GM23338 (cell line): Measurements from ENCODE around the gene LRR1. TPM values are rescaled to one million over a fixed set of nuclear protein-coding genes. Genes with fewer than 3 reads are reported as not detected.
A peak's percentile ranks its signal among the peaks of the same experiment; 100 is the strongest.

Source experiments
- ATAC-seq: fragments of 200-7000 bp; cut with Tn5 transposase; 3 replicates; pipeline ENCODE4 v1.9.1; 2020
- DNase-seq: peaks from one replicate; pipeline ENCODE4 v3.0.0-alpha.2; 2015; ENCODE audit warnings: low spot score
- H2AFZ ChIP-seq: fragments of 200-600 bp; sonication (generic); 2 replicates; pipeline ENCODE4 v1.8.0; 2016; ENCODE audit warnings: antibody characterized with exemption, mild to moderate bottlenecking, moderate library complexity
- H3F3A ChIP-seq: fragments of 200-600 bp; sonication (generic); replicated peaks from 2 replicates; pipeline ENCODE4 v1.8.0; 2017; ENCODE audit warnings: antibody characterized with exemption, mixed run types, low read depth
- H3K27ac ChIP-seq: fragments of 200-600 bp; sonication (generic); 2 replicates; pipeline ENCODE4 v1.6.1; 2016; ENCODE audit warnings: low read depth
- H3K27me3 ChIP-seq: fragments of 200-600 bp; sonication (generic); 2 replicates; pipeline ENCODE4 v1.8.0; 2016; ENCODE audit warnings: mild to moderate bottlenecking, mixed run types, moderate library complexity; ENCODE audit not compliant: insufficient read depth
- H3K36me3 ChIP-seq: fragments of 200-600 bp; sonication (generic); 2 replicates; pipeline ENCODE4 v1.8.0; 2016; ENCODE audit warnings: mild to moderate bottlenecking; ENCODE audit not compliant: insufficient read depth
- H3K4me1 ChIP-seq: fragments of 200-600 bp; sonication (generic); 2 replicates; pipeline ENCODE4 v1.8.0; 2016; ENCODE audit warnings: mild to moderate bottlenecking, moderate library complexity; ENCODE audit not compliant: insufficient read depth
- H3K4me2 ChIP-seq: fragments of 200-600 bp; sonication (generic); 2 replicates; pipeline ENCODE4 v1.7.1; 2017; ENCODE audit warnings: mixed run types
- H3K4me3 ChIP-seq: fragments of 200-600 bp; sonication (generic); 2 replicates; pipeline ENCODE4 v1.6.1; 2016; ENCODE audit warnings: mixed run types
- H3K79me2 ChIP-seq: fragments of 200-600 bp; sonication (generic); replicated peaks from 2 replicates; pipeline ENCODE4 v1.8.0; 2017; ENCODE audit warnings: mild to moderate bottlenecking; ENCODE audit not compliant: insufficient read depth
- H3K9me2 ChIP-seq: fragments of 200-600 bp; sonication (generic); 2 replicates; pipeline ENCODE4 v1.8.0; 2017; ENCODE audit not compliant: insufficient read depth
- H4K20me1 ChIP-seq: fragments of 200-600 bp; sonication (generic); replicated peaks from 2 replicates; pipeline ENCODE4 v1.8.0; 2017; ENCODE audit warnings: mild to moderate bottlenecking; ENCODE audit not compliant: insufficient read depth
- H3K27ac Mint-ChIP-seq: 2 replicates; pipeline ENCODE4 v1.8.0; 2020; ENCODE audit warnings: inconsistent platforms, mild to moderate bottlenecking, moderate library complexity, mixed read lengths
- H3K27me3 Mint-ChIP-seq: 3 replicates; pipeline ENCODE4 v1.8.0; 2022; ENCODE audit warnings: low read depth, mild to moderate bottlenecking, moderate library complexity, mixed read lengths, inconsistent platforms; ENCODE audit not compliant: insufficient read depth, poor library complexity
- H3K36me3 Mint-ChIP-seq: 3 replicates; pipeline ENCODE4 v1.8.0; 2021; ENCODE audit warnings: low read depth, mild to moderate bottlenecking, inconsistent platforms, moderate library complexity, mixed read lengths
- H3K4me1 Mint-ChIP-seq: 3 replicates; pipeline ENCODE4 v1.8.0; 2020; ENCODE audit warnings: mild to moderate bottlenecking, inconsistent platforms, mixed read lengths
- H3K4me3 Mint-ChIP-seq: 3 replicates; pipeline ENCODE4 v1.8.0; 2021; ENCODE audit warnings: moderate library complexity, mild to moderate bottlenecking, inconsistent platforms, mixed read lengths
- H3K9me3 Mint-ChIP-seq: 3 replicates; pipeline ENCODE4 v1.8.0; 2020; ENCODE audit warnings: moderate library complexity, mild to moderate bottlenecking, inconsistent platforms, mixed read lengths
- CREB1 ChIP-seq: fragments of 250-450 bp; sonication (Bioruptor Pico); IDR thresholded peaks from 2 replicates; pipeline ENCODE4 v1.5.0; 2020; ENCODE audit warnings: low read depth, mild to moderate bottlenecking, moderate library complexity
- EZH2 ChIP-seq: fragments of 200-600 bp; sonication (generic); IDR thresholded peaks from one replicate; pipeline ENCODE4 v1.8.0; 2017; ENCODE audit warnings: antibody characterized with exemption, mild to moderate bottlenecking, low read depth; ENCODE audit not compliant: unreplicated experiment
- EZH2phosphoT487 ChIP-seq: fragments of 200-600 bp; sonication (generic); IDR thresholded peaks from one replicate; pipeline ENCODE4 v1.8.1; 2018; ENCODE audit warnings: antibody characterized with exemption; ENCODE audit not compliant: unreplicated experiment
- JUNB ChIP-seq: IDR thresholded peaks from one replicate; pipeline ENCODE4 v1.6.1; 2016; ENCODE audit warnings: antibody characterized with exemption; ENCODE audit not compliant: unreplicated experiment
- NANOG ChIP-seq: IDR thresholded peaks from 2 replicates; pipeline ENCODE4 v1.6.1; 2016; ENCODE audit warnings: antibody characterized with exemption, borderline replicate concordance
- POLR2AphosphoS5 ChIP-seq: IDR thresholded peaks from 2 replicates; pipeline ENCODE4 v1.6.1; 2016; ENCODE audit warnings: antibody characterized with exemption, low read depth
- ZNF114 ChIP-seq: fragments of 250-450 bp; sonication (Bioruptor Pico); IDR thresholded peaks from 2 replicates; pipeline ENCODE4 v1.5.0; 2020; ENCODE audit warnings: mild to moderate bottlenecking, moderate library complexity
- ZNF331 ChIP-seq: fragments of 250-450 bp; sonication (Bioruptor Pico); IDR thresholded peaks from 2 replicates; pipeline ENCODE4 v1.5.0; 2020; ENCODE audit warnings: low read depth, mild to moderate bottlenecking, moderate library complexity
- polyA plus RNA-seq: library from polyadenylated mRNA; unstranded; fragments of >200 nt; fragmentation: Nextera tagmentation; extraction: Ambion mirVana; gene quantifications from 2 replicates; pipeline ENCODE4 v1.2.1, GENCODE V29; 2016
- total RNA-seq: library from RNA; depleted of rRNA; stranded (reverse); fragments of >200 nt; shearing (Covaris generic); gene quantifications from 2 replicates; pipeline ENCODE4 v1.2.3, GENCODE V29; 2014
- TF ChIP-seq, protein P1 (sequence below): IDR thresholded peaks from one replicate; pipeline ENCODE4 v1.6.1; 2018; ENCODE audit warnings: antibody characterized with exemption; ENCODE audit not compliant: unreplicated experiment
- TF ChIP-seq, protein P2 (sequence below), 2 experiments: fragments of 200-600 bp in 1 of 2; sonication (generic) in 1 of 2; conservative IDR thresholded peaks; 2 replicates each; pipeline versions ENCODE4 v1.5.1 to v1.6.1; 2016 to 2017; ENCODE audit warnings: antibody characterized with exemption in 2 of 2, low read depth in 2 of 2, mild to moderate bottlenecking in 2 of 2, moderate library complexity in 1 of 2
- TF ChIP-seq, protein P3 (sequence below): fragments of 250-450 bp; sonication (Bioruptor Pico); IDR thresholded peaks from 2 replicates; pipeline ENCODE4 v1.5.0; 2020; ENCODE audit warnings: mild to moderate bottlenecking, moderate library complexity

LRR1 gene
- total and polyA plus RNA-seq, 2 experiments from 2014 or later: 31.8 to 41.9 TPM

DNA sequence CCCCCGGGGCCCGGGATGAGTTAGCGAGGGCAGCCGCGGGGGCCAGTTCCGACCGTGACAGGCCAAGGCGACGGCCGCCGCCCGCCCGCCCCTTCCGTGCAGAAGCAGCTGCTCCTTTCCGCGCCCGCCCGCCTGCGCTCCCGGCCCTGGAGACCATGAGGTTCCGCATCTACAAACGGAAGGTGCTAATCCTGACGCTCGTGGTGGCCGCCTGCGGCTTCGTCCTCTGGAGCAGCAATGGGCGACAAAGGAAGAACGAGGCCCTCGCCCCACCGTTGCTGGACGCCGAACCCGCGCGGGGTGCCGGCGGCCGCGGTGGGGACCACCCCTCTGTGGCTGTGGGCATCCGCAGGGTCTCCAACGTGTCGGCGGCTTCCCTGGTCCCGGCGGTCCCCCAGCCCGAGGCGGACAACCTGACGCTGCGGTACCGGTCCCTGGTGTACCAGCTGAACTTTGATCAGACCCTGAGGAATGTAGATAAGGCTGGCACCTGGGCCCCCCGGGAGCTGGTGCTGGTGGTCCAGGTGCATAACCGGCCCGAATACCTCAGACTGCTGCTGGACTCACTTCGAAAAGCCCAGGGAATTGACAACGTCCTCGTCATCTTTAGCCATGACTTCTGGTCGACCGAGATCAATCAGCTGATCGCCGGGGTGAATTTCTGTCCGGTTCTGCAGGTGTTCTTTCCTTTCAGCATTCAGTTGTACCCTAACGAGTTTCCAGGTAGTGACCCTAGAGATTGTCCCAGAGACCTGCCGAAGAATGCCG is 22.6 kb downstream of the LRR1 start:
- Histone ChIP-seq H3K79me2 (peaks cover 54% of the 10 kb centered on the region), H3K27me3 (no peaks in the 10 kb centered on the region), H3K4me2 (peak overlapping the region; percentile 92), H3K27ac (no peak overlapping the region), H3K9me2 (no peaks in the 10 kb centered on the region), H4K20me1 (peaks cover 29% of the 10 kb centered on the region), H3F3A (peaks cover 16% of the 10 kb centered on the region), H2AFZ (peak overlapping the region; percentile 38; the same call in 1 of the 2 replicates), H3K4me3 (peak overlapping the region; percentile 94), H3K36me3 (peaks cover 20% of the 10 kb centered on the region; the same call in 1 of the 2 replicates), H3K4me1 (peaks cover 11% of the 10 kb centered on the region)
- peaks cover 18% of the 10 kb centered on the region for H3K4me1 Mint-ChIP-seq
- TF ChIP-seq, protein P1, sequence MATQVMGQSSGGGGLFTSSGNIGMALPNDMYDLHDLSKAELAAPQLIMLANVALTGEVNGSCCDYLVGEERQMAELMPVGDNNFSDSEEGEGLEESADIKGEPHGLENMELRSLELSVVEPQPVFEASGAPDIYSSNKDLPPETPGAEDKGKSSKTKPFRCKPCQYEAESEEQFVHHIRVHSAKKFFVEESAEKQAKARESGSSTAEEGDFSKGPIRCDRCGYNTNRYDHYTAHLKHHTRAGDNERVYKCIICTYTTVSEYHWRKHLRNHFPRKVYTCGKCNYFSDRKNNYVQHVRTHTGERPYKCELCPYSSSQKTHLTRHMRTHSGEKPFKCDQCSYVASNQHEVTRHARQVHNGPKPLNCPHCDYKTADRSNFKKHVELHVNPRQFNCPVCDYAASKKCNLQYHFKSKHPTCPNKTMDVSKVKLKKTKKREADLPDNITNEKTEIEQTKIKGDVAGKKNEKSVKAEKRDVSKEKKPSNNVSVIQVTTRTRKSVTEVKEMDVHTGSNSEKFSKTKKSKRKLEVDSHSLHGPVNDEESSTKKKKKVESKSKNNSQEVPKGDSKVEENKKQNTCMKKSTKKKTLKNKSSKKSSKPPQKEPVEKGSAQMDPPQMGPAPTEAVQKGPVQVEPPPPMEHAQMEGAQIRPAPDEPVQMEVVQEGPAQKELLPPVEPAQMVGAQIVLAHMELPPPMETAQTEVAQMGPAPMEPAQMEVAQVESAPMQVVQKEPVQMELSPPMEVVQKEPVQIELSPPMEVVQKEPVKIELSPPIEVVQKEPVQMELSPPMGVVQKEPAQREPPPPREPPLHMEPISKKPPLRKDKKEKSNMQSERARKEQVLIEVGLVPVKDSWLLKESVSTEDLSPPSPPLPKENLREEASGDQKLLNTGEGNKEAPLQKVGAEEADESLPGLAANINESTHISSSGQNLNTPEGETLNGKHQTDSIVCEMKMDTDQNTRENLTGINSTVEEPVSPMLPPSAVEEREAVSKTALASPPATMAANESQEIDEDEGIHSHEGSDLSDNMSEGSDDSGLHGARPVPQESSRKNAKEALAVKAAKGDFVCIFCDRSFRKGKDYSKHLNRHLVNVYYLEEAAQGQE: no peak
- TF ChIP-seq CREB1 (CRISPR knock-in tag) (no peak), POLR2AphosphoS5 (no peak), JUNB (no peak), NANOG (no peak), EZH2phosphoT487 (no peak), EZH2 (no peak), ZNF114 (CRISPR knock-in tag) (no peak), ZNF331 (CRISPR knock-in tag) (no peak)
- TF ChIP-seq, protein P2, sequence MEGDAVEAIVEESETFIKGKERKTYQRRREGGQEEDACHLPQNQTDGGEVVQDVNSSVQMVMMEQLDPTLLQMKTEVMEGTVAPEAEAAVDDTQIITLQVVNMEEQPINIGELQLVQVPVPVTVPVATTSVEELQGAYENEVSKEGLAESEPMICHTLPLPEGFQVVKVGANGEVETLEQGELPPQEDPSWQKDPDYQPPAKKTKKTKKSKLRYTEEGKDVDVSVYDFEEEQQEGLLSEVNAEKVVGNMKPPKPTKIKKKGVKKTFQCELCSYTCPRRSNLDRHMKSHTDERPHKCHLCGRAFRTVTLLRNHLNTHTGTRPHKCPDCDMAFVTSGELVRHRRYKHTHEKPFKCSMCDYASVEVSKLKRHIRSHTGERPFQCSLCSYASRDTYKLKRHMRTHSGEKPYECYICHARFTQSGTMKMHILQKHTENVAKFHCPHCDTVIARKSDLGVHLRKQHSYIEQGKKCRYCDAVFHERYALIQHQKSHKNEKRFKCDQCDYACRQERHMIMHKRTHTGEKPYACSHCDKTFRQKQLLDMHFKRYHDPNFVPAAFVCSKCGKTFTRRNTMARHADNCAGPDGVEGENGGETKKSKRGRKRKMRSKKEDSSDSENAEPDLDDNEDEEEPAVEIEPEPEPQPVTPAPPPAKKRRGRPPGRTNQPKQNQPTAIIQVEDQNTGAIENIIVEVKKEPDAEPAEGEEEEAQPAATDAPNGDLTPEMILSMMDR (conservative IDR thresholded peaks at IDR 0.05; ENCODE audit: low read depth in 2 of 2): no peak
- TF ChIP-seq, protein P3, sequence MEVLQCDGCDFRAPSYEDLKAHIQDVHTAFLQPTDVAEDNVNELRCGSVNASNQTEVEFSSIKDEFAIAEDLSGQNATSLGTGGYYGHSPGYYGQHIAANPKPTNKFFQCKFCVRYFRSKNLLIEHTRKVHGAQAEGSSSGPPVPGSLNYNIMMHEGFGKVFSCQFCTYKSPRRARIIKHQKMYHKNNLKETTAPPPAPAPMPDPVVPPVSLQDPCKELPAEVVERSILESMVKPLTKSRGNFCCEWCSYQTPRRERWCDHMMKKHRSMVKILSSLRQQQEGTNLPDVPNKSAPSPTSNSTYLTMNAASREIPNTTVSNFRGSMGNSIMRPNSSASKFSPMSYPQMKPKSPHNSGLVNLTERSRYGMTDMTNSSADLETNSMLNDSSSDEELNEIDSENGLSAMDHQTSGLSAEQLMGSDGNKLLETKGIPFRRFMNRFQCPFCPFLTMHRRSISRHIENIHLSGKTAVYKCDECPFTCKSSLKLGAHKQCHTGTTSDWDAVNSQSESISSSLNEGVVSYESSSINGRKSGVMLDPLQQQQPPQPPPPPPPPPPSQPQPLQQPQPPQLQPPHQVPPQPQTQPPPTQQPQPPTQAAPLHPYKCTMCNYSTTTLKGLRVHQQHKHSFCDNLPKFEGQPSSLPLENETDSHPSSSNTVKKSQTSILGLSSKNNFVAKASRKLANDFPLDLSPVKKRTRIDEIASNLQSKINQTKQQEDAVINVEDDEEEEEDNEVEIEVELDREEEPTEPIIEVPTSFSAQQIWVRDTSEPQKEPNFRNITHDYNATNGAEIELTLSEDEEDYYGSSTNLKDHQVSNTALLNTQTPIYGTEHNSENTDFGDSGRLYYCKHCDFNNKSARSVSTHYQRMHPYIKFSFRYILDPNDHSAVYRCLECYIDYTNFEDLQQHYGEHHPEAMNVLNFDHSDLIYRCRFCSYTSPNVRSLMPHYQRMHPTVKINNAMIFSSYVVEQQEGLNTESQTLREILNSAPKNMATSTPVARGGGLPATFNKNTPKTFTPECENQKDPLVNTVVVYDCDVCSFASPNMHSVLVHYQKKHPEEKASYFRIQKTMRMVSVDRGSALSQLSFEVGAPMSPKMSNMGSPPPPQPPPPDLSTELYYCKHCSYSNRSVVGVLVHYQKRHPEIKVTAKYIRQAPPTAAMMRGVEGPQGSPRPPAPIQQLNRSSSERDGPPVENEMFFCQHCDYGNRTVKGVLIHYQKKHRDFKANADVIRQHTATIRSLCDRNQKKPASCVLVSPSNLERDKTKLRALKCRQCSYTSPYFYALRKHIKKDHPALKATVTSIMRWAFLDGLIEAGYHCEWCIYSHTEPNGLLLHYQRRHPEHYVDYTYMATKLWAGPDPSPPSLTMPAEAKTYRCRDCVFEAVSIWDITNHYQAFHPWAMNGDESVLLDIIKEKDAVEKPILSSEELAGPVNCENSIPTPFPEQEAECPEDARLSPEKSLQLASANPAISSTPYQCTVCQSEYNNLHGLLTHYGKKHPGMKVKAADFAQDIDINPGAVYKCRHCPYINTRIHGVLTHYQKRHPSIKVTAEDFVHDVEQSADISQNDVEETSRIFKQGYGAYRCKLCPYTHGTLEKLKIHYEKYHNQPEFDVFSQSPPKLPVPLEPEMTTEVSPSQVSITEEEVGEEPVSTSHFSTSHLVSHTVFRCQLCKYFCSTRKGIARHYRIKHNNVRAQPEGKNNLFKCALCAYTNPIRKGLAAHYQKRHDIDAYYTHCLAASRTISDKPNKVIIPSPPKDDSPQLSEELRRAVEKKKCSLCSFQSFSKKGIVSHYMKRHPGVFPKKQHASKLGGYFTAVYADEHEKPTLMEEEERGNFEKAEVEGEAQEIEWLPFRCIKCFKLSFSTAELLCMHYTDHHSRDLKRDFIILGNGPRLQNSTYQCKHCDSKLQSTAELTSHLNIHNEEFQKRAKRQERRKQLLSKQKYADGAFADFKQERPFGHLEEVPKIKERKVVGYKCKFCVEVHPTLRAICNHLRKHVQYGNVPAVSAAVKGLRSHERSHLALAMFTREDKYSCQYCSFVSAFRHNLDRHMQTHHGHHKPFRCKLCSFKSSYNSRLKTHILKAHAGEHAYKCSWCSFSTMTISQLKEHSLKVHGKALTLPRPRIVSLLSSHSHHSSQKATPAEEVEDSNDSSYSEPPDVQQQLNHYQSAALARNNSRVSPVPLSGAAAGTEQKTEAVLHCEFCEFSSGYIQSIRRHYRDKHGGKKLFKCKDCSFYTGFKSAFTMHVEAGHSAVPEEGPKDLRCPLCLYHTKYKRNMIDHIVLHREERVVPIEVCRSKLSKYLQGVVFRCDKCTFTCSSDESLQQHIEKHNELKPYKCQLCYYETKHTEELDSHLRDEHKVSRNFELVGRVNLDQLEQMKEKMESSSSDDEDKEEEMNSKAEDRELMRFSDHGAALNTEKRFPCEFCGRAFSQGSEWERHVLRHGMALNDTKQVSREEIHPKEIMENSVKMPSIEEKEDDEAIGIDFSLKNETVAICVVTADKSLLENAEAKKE (CRISPR knock-in tag): no peak
- ATAC-seq: peak; percentile 53
- H3K36me3 Mint-ChIP-seq: peaks cover 50% of the 10 kb centered on the region
- peaks cover 1% of the 10 kb centered on the region for H3K27me3 Mint-ChIP-seq
- no peak overlapping the region for H3K27ac Mint-ChIP-seq
- no peaks in the 10 kb centered on the region for H3K9me3 Mint-ChIP-seq
- peak; percentile 76 for DNase-seq
- H3K4me3 Mint-ChIP-seq: peak overlapping the region; percentile 99
